OCI-LY7 (cell line): ENCODE results near the gene TVP23B. TPM values are rescaled to one million over a fixed set of nuclear protein-coding genes. Genes with fewer than 3 reads are reported as not detected.
A peak's percentile ranks its signal among the peaks of the same experiment; 100 is the strongest.
"Not testable (repeated sequence)": the region's sequence is repeated elsewhere in the genome, so short reads cannot be mapped to it uniquely, and the experiment has no call there.

Experiments
- BruUV-seq: library from RNA; stranded (reverse); fragments of 400-500 nt; replicated peaks from 2 replicates; lab custom pipeline; 2021; lab: Mats Ljungman, UMichigan
- CTCF ChIA-PET: fragments of 300-600 bp; sonication (Branson Sonifier 250); formaldehyde crosslinking; loops from one replicate; lab custom pipeline; 2022; ENCODE audit warnings: antibody characterized with exemption; ENCODE audit not compliant: unreplicated experiment; lab: Charles Lee
- POLR2A ChIA-PET: fragments of 300-600 bp; sonication (Branson Sonifier 250); formaldehyde crosslinking; loops from one replicate; lab custom pipeline; 2022; ENCODE audit warnings: antibody characterized with exemption; lab: Charles Lee
- DNase-seq: peaks from one replicate; pipeline ENCODE4 v3.0.0-alpha.2; 2015; ENCODE audit warnings: low spot score
- H2AFZ ChIP-seq: fragments of 200-600 bp; sonication (generic), shearing (Covaris generic); 2 replicates; pipeline ENCODE4 v1.6.1; 2014; ENCODE audit warnings: mild to moderate bottlenecking, antibody characterized with exemption, low read length, moderate library complexity
- H3K27ac ChIP-seq: fragments of 200-600 bp; sonication (generic); 2 replicates; pipeline ENCODE4 v1.5.1; 2014; ENCODE audit warnings: mixed run types, low read depth, mild to moderate bottlenecking, moderate library complexity, low read length, inconsistent platforms; ENCODE audit not compliant: poor library complexity, severe bottlenecking
- H3K36me3 ChIP-seq: fragments of 200-600 bp; sonication (generic); 2 replicates; pipeline ENCODE4 v1.6.1; 2014; ENCODE audit warnings: mild to moderate bottlenecking, antibody characterized with exemption, low read length, moderate library complexity, mixed read lengths; ENCODE audit not compliant: insufficient read depth
- H3K4me1 ChIP-seq: fragments of 200-600 bp; sonication (generic); 2 replicates; pipeline ENCODE4 v1.5.1; 2014; ENCODE audit warnings: mild to moderate bottlenecking, low read length; ENCODE audit not compliant: insufficient read depth, poor library complexity, severe bottlenecking
- H3K4me2 ChIP-seq: fragments of 200-600 bp; sonication (generic); 2 replicates; pipeline ENCODE4 v1.6.1; 2014; ENCODE audit warnings: mild to moderate bottlenecking, low read length
- H3K4me3 ChIP-seq: fragments of 200-600 bp; sonication (generic); 2 replicates; pipeline ENCODE4 v1.5.1; 2014; ENCODE audit warnings: mild to moderate bottlenecking, low read depth, low read length; ENCODE audit not compliant: poor library complexity, severe bottlenecking
- H3K79me2 ChIP-seq: fragments of 200-600 bp; sonication (generic); 2 replicates; pipeline ENCODE4 v1.6.1; 2016; ENCODE audit warnings: low read depth, mild to moderate bottlenecking, low read length, moderate library complexity, mixed read lengths; ENCODE audit not compliant: insufficient read depth
- H3K9me2 ChIP-seq: fragments of 200-600 bp; sonication (generic); 2 replicates; pipeline ENCODE4 v1.6.1; 2016; ENCODE audit warnings: mild to moderate bottlenecking, low read length, mixed read lengths; ENCODE audit not compliant: insufficient read depth
- H3K9me3 ChIP-seq: fragments of 200-600 bp; sonication (generic); 2 replicates; pipeline ENCODE4 v1.6.1; 2014; ENCODE audit warnings: mild to moderate bottlenecking, mixed run types, low read length, mixed read lengths
- H4K20me1 ChIP-seq: fragments of 200-600 bp; sonication (generic); 2 replicates; pipeline ENCODE4 v1.6.1; 2014; ENCODE audit warnings: mild to moderate bottlenecking, antibody characterized with exemption, low read length, moderate library complexity, mixed read lengths; ENCODE audit not compliant: insufficient read depth
- CTCF ChIP-seq: fragments of 200-600 bp; sonication (generic); conservative IDR thresholded peaks from 2 replicates; pipeline ENCODE4 v1.5.1; 2014; ENCODE audit warnings: mild to moderate bottlenecking, antibody characterized with exemption, low read length, moderate library complexity, mixed read lengths
- EZH2phosphoT487 ChIP-seq: fragments of 200-600 bp; sonication (generic); IDR thresholded peaks from 2 replicates; pipeline ENCODE4 v1.6.1; 2018; ENCODE audit warnings: low read depth, borderline replicate concordance, mild to moderate bottlenecking, mixed run types, antibody characterized with exemption, low read length, moderate library complexity, mixed read lengths
- intact Hi-C: fragments of 100-400 bp; cut with micrococcal nuclease; formaldehyde crosslinking; loops from one replicate; pipeline ENCODE4 v1.10.0; 2022; ENCODE audit not compliant: unreplicated experiment
- total RNA-seq, 2 experiments: library from RNA; depleted of rRNA in 1 of 2; stranded (reverse); fragments of >200 nt in 1 of 2; shearing (Covaris generic) in 1 of 2; gene quantifications; 2 replicates each; pipeline ENCODE4 v1.2.3, GENCODE V29; 2014 to 2022

Gene TVP23B
- total RNA-seq, 2 experiments from 2014 or later, result 14.5 to 20.5 TPM

GRCh38 chr17:18816489-18817371 lies 35.7 kb downstream of the TVP23B start:
- H3K9me3 ChIP-seq, intact Hi-C loops, H3K4me2 ChIP-seq, H3K9me2 ChIP-seq, H3K4me3 ChIP-seq, H3K27ac ChIP-seq, H3K79me2 ChIP-seq, H4K20me1 ChIP-seq, H3K36me3 ChIP-seq, BruUV-seq, CTCF ChIA-PET, H3K4me1 ChIP-seq, POLR2A ChIA-PET: not testable (repeated sequence)
- DNase-seq, result peak; percentile 81
- peak overlapping the region; percentile 42; the same call in 1 of the 2 replicates for H2AFZ ChIP-seq
- peak; percentile 81 for TF ChIP-seq CTCF

GRCh38 chr17:18821430-18821829 lies 40.4 kb downstream of the TVP23B start:
- H3K4me2 ChIP-seq, intact Hi-C loops, BruUV-seq, H2AFZ ChIP-seq, DNase-seq, POLR2A ChIA-PET, H4K20me1 ChIP-seq, CTCF ChIA-PET, H3K4me3 ChIP-seq, H3K27ac ChIP-seq, H3K79me2 ChIP-seq, H3K9me2 ChIP-seq, H3K9me3 ChIP-seq, H3K36me3 ChIP-seq, H3K4me1 ChIP-seq: not testable (repeated sequence)

GRCh38 chr17:18827613-18828012 lies 46.6 kb downstream of the TVP23B start:
- CTCF ChIA-PET, BruUV-seq, intact Hi-C loops, DNase-seq, H3K4me2 ChIP-seq, H3K27ac ChIP-seq, H3K9me3 ChIP-seq, H3K9me2 ChIP-seq, H3K36me3 ChIP-seq, H4K20me1 ChIP-seq, H3K4me3 ChIP-seq, H3K79me2 ChIP-seq, H3K4me1 ChIP-seq, H2AFZ ChIP-seq, POLR2A ChIA-PET: not testable (repeated sequence)

- Histone ChIP-seq H4K20me1 (no peaks in the 10 kb centered on the region), H3K9me2 (no peaks in the 10 kb centered on the region), H3K27ac (no peak overlapping the region), H3K4me1 (peaks cover 21% of the 10 kb centered on the region), H3K4me2 (no peak overlapping the region), H2AFZ (no peak overlapping the region), H3K9me3 (no peaks in the 10 kb centered on the region), H3K36me3 (no peaks in the 10 kb centered on the region), H3K4me3 (no peak overlapping the region), H3K79me2 (no peaks in the 10 kb centered on the region)
- ChIA-PET POLR2A (interaction anchor here (0.6 to 0.9 kb wide), 2 partner anchors 155 to 532 kb away, joined by 3 to 7 read pairs; no protein-coding TSS in a partner anchor), CTCF (no interaction called here)
- no TSS peak for BruUV-seq
- DNase-seq, result no peak
- TF ChIP-seq EZH2phosphoT487, result no peak
- no peak for TF ChIP-seq CTCF
- intact Hi-C loops, result no loop called here
Measured at GRCh38 chr17:18848501-18848900, 67.5 kb downstream of the TVP23B start.
